Measurements from ENCODE around the gene CD47.

DNA sequence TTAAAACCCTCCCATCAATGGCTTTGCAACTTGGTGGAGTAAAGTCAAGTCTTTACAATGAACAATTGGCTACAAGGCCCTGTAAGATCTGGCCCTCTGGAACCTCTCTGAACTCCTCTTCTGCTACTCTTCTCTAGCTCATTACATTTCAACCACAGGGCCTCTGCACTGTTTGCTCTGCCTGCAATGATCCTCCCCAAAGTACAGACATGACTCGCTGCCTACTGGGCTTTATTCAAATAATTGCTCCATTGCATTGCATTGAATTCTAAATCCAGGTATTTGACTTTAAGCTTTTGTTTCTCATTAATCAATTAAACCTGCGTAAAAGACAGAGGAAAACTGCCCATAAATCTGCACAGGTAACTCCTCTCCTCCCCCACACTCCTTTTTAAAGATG is 96.7 kb downstream of the CD47 start:
- TF ChIP-seq, protein P1, sequence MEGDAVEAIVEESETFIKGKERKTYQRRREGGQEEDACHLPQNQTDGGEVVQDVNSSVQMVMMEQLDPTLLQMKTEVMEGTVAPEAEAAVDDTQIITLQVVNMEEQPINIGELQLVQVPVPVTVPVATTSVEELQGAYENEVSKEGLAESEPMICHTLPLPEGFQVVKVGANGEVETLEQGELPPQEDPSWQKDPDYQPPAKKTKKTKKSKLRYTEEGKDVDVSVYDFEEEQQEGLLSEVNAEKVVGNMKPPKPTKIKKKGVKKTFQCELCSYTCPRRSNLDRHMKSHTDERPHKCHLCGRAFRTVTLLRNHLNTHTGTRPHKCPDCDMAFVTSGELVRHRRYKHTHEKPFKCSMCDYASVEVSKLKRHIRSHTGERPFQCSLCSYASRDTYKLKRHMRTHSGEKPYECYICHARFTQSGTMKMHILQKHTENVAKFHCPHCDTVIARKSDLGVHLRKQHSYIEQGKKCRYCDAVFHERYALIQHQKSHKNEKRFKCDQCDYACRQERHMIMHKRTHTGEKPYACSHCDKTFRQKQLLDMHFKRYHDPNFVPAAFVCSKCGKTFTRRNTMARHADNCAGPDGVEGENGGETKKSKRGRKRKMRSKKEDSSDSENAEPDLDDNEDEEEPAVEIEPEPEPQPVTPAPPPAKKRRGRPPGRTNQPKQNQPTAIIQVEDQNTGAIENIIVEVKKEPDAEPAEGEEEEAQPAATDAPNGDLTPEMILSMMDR (IDR thresholded peaks at IDR 0.05), result no peak
- no peak for TF ChIP-seq POLR2A (IDR thresholded peaks at IDR 0.05)
